Suppressor macrophage treated with lipopolysaccharide for 1 hour (primary cell): ENCODE results near the gene ZAR1L.

Experiments
- DNase-seq, 3 donors: peaks; one replicate each; pipeline ENCODE4 v3.0.0-alpha.2; 2020 to 2022

The ZAR1L gene

GRCh38 chr13:32300920-32301319 is 14.2 kb downstream of the ZAR1L start:
- DNase-seq, result no peak

GRCh38 chr13:32300406-32300805 is 14.8 kb downstream of the ZAR1L start:
- no peak for DNase-seq

GRCh38 chr13:32299893-32300292 is 15.3 kb downstream of the ZAR1L start:
- no peak for DNase-seq

- DNase-seq, result no peak
These were observed 16.5 kb downstream of the ZAR1L start for GRCh38 chr13:32298695-32299094.

- no peak for DNase-seq
These were observed 18.0 kb downstream of the ZAR1L start for GRCh38 chr13:32297206-32297605.

- no peak for DNase-seq
These were observed 29.6 kb downstream of the ZAR1L start for GRCh38 chr13:32285633-32285965.

- DNase-seq, result no peak
These were observed 30.1 kb downstream of the ZAR1L start for GRCh38 chr13:32284927-32285632.

- DNase-seq, result no peak
These were observed 33.0 kb downstream of the ZAR1L start for GRCh38 chr13:32282096-32282711.

- DNase-seq, result no peak
These were observed 34.1 kb downstream of the ZAR1L start for GRCh38 chr13:32281096-32281495.

GRCh38 chr13:32278426-32278825 is 36.7 kb downstream of the ZAR1L start:
- peak; percentile 15 to 42 (median 30) for DNase-seq

- no peak for DNase-seq
These were observed 37.3 kb downstream of the ZAR1L start for GRCh38 chr13:32277839-32278238.

GRCh38 chr13:32272021-32272683 is 43.0 kb downstream of the ZAR1L start:
- DNase-seq, result peak; percentile 22 to 76 (median 50)

- peak in 1 of 3 donors; percentile 38 for DNase-seq
These were observed 47.2 kb downstream of the ZAR1L start for GRCh38 chr13:32267836-32268439.

GRCh38 chr13:32266130-32266529 is 49.0 kb downstream of the ZAR1L start:
- DNase-seq, result no peak

GRCh38 chr13:32265726-32266125 is 49.4 kb downstream of the ZAR1L start:
- DNase-seq, result no peak

- no peak for DNase-seq
These were observed 50.8 kb downstream of the ZAR1L start for GRCh38 chr13:32264407-32264806.

GRCh38 chr13:32262619-32263018 is 52.5 kb downstream of the ZAR1L start:
- DNase-seq, result no peak

- DNase-seq, result no peak
These were observed 53.0 kb downstream of the ZAR1L start for GRCh38 chr13:32262165-32262564.

GRCh38 chr13:32261567-32261966 is 53.6 kb downstream of the ZAR1L start:
- no peak for DNase-seq

GRCh38 chr13:32259116-32259515 is 56.0 kb downstream of the ZAR1L start:
- DNase-seq, result no peak

GRCh38 chr13:32257649-32258048 is 57.5 kb downstream of the ZAR1L start:
- no peak for DNase-seq

GRCh38 chr13:32256243-32256642 is 58.9 kb downstream of the ZAR1L start:
- no peak for DNase-seq

- no peak for DNase-seq
These were observed 59.4 kb downstream of the ZAR1L start for GRCh38 chr13:32255724-32256109.
